ENCODE measurements around the gene CEP350. TPM values are rescaled to one million over a fixed set of nuclear protein-coding genes. Genes with fewer than 3 reads are reported as not detected.

CEP350 gene
- polyA plus RNA-seq, 1 of the 3 experiments (the other 2 are of a cell fraction) = 2.9 TPM

DNA sequence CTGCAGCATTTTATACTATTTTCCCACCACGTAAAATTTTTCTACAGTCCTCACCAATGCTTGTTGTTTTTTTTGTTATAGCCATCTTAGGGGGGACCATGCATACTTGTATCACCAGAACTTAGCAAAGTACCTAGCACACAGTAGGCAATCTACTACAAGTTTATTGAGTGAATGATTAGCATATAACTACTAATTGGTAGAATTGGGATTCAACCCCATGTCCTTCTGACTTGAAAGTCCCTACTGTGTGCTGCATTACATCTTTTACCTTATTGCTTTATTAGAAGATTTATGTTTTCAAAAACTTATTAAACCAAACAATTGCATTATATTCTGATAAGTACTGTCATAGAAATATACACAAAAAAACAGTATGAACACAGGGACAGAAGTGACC, 92.1 kb downstream of the CEP350 start:
- Histone ChIP-seq H3K27me3 (ENCODE audit: insufficient read depth) (no peaks in the 10 kb centered on the region), H3K4me2 (no peak overlapping the region), H3K4me1 (ENCODE audit: control insufficient read depth in 1 of 2, insufficient read depth in 2 of 2, low read depth in 1 of 2, low read length in 1 of 2) (no peaks in the 10 kb centered on the region), H3K9ac (no peak overlapping the region), H3K36me3 (replicated peaks in 1 of 2; ENCODE audit: control insufficient read depth in 1 of 2, insufficient read depth in 2 of 2, low read length in 1 of 2) (peaks cover 74 to 77% of the 10 kb centered on the region in 2 experiments), H3K4me3 (ENCODE audit: low read depth in 2 of 2, low read length in 1 of 2) (no peak overlapping the region), H3K9me3 (no peaks in the 10 kb centered on the region), H3K79me2 (ENCODE audit: insufficient read depth) (no peaks in the 10 kb centered on the region), H4K20me1 (ENCODE audit: insufficient read depth) (no peaks in the 10 kb centered on the region), H3K9me2 (no peaks in the 10 kb centered on the region), H3K27ac (ENCODE audit: low read depth in 2 of 2, low read length in 1 of 2) (no peak overlapping the region), H2AFZ (ENCODE audit: low read depth) (no peak overlapping the region), H3F3A (replicated peaks; ENCODE audit: insufficient read depth) (no peaks in the 10 kb centered on the region)
- 84% methylated on average over 1 of the region's 1 CpG for WGBS (ENCODE audit: low lambda C conversion rate)
- TF ChIP-seq SIN3A (IDR thresholded peaks at IDR 0.05; ENCODE audit: borderline replicate concordance, low read depth, low read length) (no peak), NFIC (IDR thresholded peaks at IDR 0.05; ENCODE audit: borderline replicate concordance) (no peak), ELF1 (IDR thresholded peaks at IDR 0.05) (no peak)
- CTCF ChIA-PET = interaction anchor here (0.6 to 1.3 kb wide), 3 partner anchors 21 to 237 kb away, joined by 3 to 4 read pairs (median 3); no protein-coding TSS in a partner anchor
- POLR2A ChIA-PET = no interaction called here
- no peak for DNase-seq

DNA sequence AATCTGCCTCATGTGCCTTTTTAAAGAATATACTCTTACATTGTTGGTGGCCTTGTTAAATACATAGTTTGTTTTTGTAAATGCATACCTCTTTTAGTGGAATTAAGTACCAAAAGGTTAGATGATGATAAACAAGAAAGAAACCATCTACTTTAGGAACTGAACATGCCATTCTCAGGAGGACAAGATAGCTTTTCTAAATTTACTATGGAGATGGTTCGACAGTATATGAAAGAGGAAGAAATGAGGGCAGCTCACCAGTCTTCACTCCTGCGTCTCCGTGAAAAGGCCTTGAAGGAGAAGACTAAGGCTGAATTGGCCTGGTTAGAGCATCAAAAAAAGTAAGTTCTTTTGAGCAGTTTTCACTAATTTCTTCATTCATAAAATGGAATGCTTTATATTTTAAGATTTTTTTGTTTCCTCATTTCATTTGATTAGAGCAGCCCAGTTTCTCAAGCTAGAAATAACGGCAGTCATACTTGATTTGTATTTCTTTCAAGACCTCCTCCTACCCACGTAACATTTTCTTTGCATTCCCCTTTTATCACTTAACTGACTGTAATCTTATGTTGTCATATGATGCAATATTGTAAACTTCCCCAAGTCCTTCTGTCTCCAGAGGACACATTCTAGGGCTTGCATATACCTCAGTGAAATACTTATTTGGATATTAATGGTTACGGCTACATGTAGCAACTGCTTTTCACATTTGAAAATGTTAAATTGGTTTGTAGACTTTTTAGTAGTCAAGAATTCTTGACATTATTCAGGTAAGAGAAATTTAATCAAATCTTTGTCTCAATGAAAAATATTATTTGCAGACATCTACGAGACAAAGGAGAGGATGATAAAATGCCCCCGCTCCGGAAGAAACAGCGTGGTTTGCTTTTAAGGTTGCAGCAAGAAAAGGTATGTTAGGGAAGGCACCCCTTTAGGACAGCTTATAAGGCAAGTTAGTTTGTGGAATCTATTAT, 99.3 kb downstream of the CEP350 start:
- H3K9ac ChIP-seq = no peak overlapping the region
- no peak overlapping the region for H2AFZ ChIP-seq (ENCODE audit: low read depth)
- CTCF ChIA-PET = interaction anchor here (0.7 kb wide), 1 partner anchor 125 kb away, joined by 3 read pairs; no protein-coding TSS in a partner anchor
- POLR2A ChIA-PET = no interaction called here
- H3K9me2 ChIP-seq = no peaks in the 10 kb centered on the region
- H4K20me1 ChIP-seq (ENCODE audit: insufficient read depth) = no peaks in the 10 kb centered on the region
- H3K27ac ChIP-seq (ENCODE audit: low read depth in 2 of 2, low read length in 1 of 2) = no peak overlapping the region
- H3K4me1 ChIP-seq (ENCODE audit: control insufficient read depth in 1 of 2, insufficient read depth in 2 of 2, low read depth in 1 of 2, low read length in 1 of 2) = no peaks in the 10 kb centered on the region; a peak in 1 of 4 replicates
- WGBS (ENCODE audit: low lambda C conversion rate) = 95% methylated on average over 10 of the region's 10 CpGs
- H3K4me2 ChIP-seq = no peak overlapping the region
- no peaks in the 10 kb centered on the region for H3K27me3 ChIP-seq (ENCODE audit: insufficient read depth)
- H3K4me3 ChIP-seq (ENCODE audit: low read depth in 2 of 2, low read length in 1 of 2) = no peak overlapping the region
- peaks cover 60 to 69% of the 10 kb centered on the region in 2 experiments for H3K36me3 ChIP-seq (replicated peaks in 1 of 2; ENCODE audit: control insufficient read depth in 1 of 2, insufficient read depth in 2 of 2, low read length in 1 of 2)
- DNase-seq = no peak
- H3K9me3 ChIP-seq = no peaks in the 10 kb centered on the region
- peaks cover 17% of the 10 kb centered on the region for H3F3A ChIP-seq (replicated peaks; ENCODE audit: insufficient read depth)
- no peaks in the 10 kb centered on the region for H3K79me2 ChIP-seq (ENCODE audit: insufficient read depth)
- TF ChIP-seq REST (IDR thresholded peaks at IDR 0.05; ENCODE audit: low read depth, low read length) (no peak), FOSL2 (IDR thresholded peaks at IDR 0.05; ENCODE audit: borderline replicate concordance, low read depth) (no peak), TEAD4 (IDR thresholded peaks at IDR 0.05; ENCODE audit: borderline replicate concordance, insufficient read depth) (no peak), RAD21 (IDR thresholded peaks at IDR 0.05; ENCODE audit: low read length) (no peak), POLR2AphosphoS5 (IDR thresholded peaks at IDR 0.05; ENCODE audit: low read depth, low read length) (no peak), TAF1 (IDR thresholded peaks at IDR 0.05; ENCODE audit: borderline replicate concordance, low read depth, low read length) (no peak), NRF1 (IDR thresholded peaks at IDR 0.05; ENCODE audit: low read depth, low read length) (no peak), CHD2 (IDR thresholded peaks at IDR 0.05; ENCODE audit: low read length, partially characterized antibody) (no peak), RFX5 (IDR thresholded peaks at IDR 0.05; ENCODE audit: low read length) (no peak), ELF1 (IDR thresholded peaks at IDR 0.05) (no peak), USF2 (IDR thresholded peaks at IDR 0.05; ENCODE audit: borderline replicate concordance, low read depth, low read length) (no peak)
- TF ChIP-seq, protein P1, sequence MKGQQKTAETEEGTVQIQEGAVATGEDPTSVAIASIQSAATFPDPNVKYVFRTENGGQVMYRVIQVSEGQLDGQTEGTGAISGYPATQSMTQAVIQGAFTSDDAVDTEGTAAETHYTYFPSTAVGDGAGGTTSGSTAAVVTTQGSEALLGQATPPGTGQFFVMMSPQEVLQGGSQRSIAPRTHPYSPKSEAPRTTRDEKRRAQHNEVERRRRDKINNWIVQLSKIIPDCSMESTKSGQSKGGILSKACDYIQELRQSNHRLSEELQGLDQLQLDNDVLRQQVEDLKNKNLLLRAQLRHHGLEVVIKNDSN (IDR thresholded peaks at IDR 0.05; ENCODE audit: borderline replicate concordance, low read depth) = no peak
- TF ChIP-seq, protein P2, sequence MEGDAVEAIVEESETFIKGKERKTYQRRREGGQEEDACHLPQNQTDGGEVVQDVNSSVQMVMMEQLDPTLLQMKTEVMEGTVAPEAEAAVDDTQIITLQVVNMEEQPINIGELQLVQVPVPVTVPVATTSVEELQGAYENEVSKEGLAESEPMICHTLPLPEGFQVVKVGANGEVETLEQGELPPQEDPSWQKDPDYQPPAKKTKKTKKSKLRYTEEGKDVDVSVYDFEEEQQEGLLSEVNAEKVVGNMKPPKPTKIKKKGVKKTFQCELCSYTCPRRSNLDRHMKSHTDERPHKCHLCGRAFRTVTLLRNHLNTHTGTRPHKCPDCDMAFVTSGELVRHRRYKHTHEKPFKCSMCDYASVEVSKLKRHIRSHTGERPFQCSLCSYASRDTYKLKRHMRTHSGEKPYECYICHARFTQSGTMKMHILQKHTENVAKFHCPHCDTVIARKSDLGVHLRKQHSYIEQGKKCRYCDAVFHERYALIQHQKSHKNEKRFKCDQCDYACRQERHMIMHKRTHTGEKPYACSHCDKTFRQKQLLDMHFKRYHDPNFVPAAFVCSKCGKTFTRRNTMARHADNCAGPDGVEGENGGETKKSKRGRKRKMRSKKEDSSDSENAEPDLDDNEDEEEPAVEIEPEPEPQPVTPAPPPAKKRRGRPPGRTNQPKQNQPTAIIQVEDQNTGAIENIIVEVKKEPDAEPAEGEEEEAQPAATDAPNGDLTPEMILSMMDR (IDR thresholded peaks at IDR 0.05) = no peak
- TF ChIP-seq, protein P3, sequence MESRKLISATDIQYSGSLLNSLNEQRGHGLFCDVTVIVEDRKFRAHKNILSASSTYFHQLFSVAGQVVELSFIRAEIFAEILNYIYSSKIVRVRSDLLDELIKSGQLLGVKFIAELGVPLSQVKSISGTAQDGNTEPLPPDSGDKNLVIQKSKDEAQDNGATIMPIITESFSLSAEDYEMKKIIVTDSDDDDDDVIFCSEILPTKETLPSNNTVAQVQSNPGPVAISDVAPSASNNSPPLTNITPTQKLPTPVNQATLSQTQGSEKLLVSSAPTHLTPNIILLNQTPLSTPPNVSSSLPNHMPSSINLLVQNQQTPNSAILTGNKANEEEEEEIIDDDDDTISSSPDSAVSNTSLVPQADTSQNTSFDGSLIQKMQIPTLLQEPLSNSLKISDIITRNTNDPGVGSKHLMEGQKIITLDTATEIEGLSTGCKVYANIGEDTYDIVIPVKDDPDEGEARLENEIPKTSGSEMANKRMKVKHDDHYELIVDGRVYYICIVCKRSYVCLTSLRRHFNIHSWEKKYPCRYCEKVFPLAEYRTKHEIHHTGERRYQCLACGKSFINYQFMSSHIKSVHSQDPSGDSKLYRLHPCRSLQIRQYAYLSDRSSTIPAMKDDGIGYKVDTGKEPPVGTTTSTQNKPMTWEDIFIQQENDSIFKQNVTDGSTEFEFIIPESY (IDR thresholded peaks at IDR 0.05; ENCODE audit: borderline replicate concordance, low read depth) = no peak

Data from SK-N-SH (cell line).